ENCODE measurements around the gene SMIM21.

Gene SMIM21

DNA sequence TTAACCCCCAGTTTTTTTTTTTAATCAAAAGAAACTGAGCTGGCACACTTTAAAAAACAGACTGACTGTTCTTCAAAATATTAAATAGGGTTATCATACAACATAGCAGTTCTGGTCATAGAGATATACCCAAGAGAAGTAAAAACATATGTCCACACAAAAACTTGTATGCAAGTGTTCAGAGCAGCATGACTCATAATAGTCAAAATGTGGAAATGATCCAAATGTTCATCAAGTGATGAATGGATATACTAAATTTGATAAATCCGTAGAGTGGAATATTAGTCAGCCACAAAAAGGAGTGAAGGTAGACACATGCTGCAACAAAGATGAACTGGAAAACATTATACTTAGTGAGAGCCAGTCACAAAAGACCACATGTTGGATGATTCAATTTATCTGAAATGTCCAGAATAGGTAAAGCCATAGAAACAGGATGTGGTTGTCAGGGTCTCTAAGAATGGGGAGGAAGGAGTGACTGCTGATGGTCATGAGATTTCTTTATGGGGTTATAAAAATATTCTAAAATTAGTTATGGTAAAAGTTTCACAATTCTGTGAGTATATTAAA lies 5.1 kb downstream of the SMIM21 start:
- DNase-seq (ENCODE audit: low read depth in 2 of 2), result no peak

DNA sequence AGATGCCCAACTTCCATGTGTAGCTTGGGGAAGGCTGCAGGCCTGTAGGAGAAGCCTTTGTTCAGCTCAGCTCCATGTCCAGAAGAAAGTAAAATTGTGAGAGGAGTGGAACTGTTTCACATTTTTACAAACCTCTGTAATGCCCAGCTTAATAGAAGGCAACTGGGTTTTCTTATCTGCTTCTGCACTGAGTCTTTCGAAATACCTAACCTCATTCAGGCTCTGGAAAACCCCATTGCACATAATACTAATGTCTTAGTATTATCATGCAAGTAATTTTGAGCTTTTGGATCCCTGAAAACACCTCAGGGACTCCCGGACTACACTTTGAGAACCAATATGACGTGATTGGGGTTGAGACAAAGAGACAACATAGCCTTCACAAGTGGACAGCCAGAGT lies 5.8 kb downstream of the SMIM21 start:
- DNase-seq (ENCODE audit: low read depth in 2 of 2), result no peak

DNA sequence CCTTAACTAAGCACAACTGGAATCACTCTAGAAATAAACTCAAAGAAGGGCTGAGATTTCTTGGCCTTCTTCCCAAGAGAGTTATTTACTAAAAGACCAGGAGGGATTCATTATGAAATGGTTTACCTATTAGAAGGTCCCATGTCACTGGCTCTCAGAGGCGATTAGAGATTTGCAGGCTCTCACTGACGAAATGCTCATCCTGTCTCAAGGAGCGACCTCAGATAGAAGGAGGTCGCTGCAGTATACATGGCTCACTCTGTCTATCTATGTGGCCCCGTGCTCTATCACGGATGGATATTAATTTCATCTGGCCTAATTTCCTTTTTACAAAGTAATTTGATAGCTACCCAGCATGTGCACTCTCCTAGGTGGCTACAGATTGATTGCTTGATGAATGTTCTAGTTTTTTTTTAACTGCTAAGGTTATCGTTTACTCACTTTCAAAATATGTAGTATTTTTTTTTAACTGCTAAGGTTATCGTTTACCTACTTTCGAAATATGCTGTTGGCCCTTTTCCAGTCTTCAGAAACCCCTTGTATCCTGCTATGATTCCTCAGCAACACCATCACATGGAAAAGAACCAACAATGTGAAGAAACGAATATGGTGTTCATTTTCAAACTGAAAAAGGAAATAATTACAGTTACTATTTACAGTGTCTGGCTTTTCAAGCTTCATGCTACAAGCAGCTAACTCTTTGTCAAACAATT lies 9.1 kb downstream of the SMIM21 start:
- DNase-seq (ENCODE audit: low read depth in 2 of 2), result no peak

DNA sequence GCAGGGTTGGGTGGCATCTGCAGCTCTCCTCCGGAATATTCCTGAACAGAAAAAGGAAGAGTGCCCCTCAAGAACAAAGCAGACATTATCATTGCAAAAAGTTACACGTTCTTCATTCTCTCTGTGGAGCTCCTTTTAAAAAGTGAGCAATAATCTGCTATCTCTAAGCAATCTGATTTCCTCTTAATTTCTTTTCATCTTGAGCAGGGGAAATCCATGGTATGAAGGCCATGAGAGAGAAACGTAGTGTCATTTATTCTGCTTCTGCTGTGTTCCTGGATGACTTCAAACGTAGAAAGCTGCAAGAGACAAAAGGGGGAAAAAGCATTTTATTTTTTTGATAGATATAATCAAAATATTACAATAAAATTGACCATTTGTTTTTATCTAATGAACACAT lies 16.9 kb downstream of the SMIM21 start:
- DNase-seq (ENCODE audit: low read depth in 2 of 2), result no peak

DNA sequence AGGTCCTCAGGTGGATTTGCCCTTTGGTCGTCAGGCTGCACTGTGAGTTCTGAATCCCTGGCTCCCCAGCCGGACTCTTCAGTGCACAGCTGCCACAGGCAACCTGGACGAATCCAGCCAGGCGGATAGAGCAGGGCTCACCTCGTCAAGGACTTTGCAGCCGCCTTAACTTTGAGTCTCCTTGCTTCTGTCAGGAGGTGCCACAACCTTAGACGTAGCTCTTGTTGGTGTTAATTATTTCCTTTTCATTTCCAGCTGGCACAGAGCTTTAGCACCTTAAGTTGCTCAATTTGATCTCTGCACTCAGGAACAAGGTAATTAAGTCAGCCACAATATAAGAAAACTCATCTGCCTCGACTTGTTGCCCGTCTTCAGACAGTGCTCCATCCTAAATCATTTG lies 17.7 kb downstream of the SMIM21 start:
- no peak for DNase-seq (ENCODE audit: low read depth in 2 of 2)

DNA sequence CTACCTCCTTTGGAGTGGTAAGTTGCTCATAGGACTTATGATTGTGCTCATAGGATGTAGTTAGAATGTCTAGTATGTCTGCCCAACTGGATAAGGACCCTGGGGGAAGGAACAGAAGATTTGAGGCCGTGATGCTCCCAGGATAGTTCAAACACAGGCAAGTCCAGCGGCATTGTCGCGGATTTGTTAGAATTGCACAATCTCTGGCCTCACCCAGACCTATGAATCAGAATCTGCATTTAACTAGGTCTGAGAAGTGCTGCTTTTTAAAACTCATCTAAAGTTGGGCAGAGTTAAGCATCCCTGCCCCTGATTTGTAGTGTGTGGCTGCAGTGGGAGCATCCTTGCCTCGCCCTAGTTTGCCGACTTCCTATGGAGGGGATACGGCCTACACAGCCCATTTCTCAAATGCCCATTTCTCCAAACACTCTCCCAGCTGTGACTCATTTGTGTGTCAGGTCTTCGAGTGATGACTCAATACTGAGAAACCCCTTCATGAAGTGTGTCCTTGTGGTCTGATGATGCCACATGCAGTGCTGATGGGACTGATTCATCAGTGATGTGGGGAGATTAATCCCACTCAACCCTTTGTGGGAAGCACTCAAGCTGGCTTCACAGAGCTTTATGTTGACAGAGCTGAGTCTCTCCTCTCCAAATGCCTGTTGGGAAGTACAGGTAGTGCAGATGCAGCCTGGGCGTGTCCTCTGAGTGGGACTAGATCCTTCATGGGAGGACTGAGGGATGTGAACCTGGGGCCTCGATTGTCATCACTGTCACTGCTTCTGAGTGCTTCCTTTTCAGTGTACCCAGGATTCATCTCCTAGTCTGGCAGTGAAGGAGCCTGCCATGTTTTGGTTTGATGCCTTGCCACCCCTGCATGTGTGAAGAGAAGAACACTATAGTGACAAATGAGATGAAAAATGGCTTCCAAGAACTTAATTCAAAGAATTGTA lies 18.7 kb downstream of the SMIM21 start:
- DNase-seq (ENCODE audit: low read depth in 2 of 2), result peak; percentile 4 to 17

DNA sequence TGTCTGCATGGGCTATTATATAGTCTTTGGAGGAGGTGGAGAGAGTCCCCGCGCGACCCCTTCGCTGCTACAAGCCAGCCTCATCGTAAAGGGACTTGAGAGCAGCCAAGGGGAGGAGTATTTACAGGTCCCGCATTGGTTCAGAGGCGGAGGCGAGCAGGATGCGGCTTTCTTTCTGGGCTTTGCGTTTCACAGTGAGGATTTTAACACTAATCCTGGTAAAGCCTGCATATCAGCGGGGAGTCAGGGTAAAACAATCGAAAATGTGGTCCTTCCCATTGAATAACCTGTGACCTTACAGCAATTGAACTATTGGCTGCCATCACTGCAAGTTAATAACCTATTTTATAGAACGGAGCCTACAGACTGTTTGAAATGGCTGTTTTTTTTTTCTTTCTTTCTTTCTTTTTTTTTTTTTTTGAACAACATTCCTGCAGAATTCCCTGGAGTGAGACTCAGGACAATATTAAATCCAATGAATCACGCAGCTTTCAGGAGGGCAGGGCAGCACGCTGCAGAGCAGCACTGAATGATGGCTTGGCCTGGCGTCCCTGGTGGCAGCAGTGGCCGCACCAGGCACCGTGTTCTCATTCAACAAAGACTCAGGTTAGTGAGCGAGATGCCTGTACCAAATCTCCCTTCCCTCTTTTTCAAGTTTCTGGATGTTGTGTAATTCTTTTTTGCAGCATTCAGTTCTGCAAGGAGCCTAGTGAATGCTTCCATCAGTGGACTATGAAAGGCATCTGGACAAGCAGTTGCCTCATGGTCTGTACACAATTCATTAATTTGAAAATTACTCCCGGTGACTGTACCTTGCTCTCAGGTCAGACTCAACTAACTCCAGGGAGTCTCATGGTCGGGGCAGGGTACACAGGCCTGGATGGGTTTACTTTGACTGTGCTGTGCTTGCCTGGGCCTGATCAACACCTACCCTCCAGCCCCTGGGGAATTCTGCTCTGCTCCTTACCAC lies 19.8 kb downstream of the SMIM21 start:
- no peak for DNase-seq (ENCODE audit: low read depth in 2 of 2)

DNA sequence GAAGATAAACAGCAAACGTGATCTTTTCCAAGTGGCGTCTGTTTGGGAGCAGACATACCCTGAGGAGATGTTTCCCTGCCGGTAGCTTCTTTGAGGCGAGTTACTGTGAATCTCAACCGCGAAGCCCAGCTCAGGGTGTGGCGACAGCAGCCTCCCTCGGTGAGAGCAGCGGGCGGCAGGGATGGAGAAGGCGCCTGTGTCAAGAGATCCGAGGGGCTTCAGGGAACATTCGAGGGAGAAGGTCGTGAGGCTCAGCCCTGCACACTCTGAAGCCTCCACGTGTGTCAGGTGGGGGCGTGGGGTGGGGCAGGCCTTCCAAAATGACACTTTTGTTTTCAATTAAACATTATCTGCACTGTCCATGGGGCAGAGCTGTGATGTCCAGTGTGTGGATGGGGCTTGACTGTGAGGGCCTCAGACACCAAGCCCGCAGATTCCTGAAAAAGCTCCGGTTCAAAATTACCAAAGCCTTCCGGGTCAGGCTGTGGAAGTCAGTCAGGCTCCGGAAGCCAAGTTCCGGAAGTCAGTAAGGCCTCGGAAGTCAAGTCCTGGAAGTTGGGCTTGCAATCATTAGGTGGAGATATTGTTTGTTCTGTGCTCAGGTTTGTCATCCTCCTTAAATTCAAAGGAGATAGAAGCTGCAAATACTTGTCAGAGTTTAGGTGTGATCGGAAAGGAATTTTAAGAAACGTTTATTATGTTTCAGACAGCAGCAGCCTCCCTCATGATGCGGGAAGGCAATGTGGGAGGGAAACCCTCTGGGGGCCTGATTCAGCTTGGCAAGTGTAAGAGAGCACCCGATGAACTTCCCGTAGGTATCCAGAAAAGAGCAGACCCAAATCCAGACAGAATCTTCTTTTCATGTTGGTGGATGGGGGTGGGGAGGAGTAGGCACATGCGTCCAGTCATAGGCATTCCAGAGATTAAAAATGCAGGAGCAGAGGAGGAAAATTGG lies 20.7 kb downstream of the SMIM21 start:
- DNase-seq (ENCODE audit: low read depth in 2 of 2), result no peak

DNA sequence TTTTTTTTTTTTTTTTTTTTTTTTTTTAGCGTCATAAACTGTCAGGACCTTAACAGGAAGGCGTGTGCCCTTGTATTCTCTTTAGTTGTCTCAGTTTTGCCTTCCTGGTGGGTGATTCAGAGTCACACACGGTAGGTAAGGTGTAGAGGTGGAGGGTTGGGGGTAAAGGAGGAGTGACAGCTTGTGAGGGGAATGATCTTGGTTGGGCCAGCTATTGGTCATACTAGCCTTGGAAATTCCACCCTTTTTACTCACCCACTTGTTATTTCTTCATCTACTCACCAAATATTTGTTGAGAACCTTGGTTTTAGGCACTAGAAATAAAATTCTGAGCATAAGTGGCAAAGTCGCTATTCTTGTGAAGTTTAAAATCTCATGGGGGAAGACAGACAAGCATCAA lies 22.2 kb downstream of the SMIM21 start:
- DNase-seq (ENCODE audit: low read depth in 2 of 2), result no peak

DNA sequence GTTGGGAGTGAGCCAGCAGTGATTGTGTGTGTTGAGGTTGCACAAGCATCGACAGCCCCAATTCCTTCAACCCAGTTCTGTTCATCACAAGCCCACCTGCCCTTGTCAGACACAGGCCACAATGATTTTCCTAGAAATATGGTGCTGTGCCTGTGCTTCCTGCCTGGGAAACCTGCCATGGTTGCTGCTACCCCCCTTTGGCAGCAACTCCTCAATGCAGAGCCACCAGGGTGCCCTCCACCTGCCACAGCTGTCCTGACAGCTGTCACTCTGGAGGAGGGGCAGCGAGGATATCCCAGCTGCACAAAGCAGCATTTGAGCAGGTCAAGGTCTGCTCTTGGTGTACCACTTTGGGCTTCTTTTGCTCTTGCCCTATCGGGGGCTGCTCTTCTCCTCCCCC lies 27.1 kb downstream of the SMIM21 start:
- DNase-seq (ENCODE audit: low read depth in 2 of 2), result no peak

DNA sequence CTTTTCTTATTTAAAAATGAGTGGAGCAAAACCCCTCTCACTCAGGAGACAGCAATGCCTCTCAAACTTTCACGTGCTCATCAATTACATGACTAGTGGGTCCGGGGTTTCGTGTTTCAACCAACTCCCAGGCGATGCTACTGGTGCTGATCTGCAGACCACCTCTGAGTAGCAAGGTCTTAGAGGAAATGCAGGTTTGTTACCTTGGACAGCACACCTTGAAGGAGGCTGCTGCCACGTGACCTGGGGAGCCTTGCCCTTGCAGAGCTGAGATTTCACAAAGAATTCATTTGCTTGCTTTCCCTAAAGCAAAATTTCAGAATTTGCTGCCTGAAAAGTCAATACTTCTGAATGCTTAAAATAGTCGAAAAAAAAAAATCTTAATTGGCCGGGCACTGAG lies 32.4 kb downstream of the SMIM21 start:
- DNase-seq (ENCODE audit: low read depth in 2 of 2), result no peak

DNA sequence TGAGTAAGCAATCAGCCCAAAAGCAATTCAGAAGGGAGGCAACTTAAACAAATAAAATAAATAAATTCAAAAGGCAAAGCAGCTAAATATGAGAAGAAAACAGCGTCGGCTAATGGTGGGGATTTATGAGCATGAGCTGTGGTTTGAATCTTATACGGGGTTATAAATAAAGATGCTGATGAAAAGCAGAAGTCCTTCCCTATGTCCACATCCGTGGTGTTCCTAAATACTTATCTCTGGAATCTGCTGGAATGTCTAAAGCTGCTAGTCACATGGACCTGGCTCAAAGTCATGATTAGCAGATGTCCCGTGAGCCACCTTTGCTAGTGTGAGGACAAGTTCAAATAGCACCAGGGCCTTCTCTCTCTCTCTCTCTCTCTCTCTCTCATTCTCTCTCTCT lies 33.8 kb downstream of the SMIM21 start:
- DNase-seq (ENCODE audit: low read depth in 2 of 2), result no peak

DNA sequence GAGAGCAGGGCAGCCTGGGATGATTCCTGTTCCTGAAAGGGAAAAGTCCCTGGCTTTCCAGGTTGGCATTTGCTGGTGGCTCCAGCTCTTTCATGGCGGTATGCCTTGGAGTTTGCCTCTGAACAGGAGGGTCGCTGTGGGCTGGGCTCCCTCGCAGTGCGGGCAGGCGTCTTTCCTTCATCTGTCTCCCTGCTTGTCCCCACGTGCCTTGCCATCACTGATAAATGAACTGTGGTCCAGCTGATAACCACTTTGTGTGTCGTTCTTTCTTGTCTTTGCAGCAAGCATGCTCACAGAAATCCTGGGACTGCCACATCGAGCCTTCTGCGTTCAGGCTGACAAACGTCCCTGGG lies 35.3 kb downstream of the SMIM21 start:
- no peak for DNase-seq (ENCODE audit: low read depth in 2 of 2)

DNA sequence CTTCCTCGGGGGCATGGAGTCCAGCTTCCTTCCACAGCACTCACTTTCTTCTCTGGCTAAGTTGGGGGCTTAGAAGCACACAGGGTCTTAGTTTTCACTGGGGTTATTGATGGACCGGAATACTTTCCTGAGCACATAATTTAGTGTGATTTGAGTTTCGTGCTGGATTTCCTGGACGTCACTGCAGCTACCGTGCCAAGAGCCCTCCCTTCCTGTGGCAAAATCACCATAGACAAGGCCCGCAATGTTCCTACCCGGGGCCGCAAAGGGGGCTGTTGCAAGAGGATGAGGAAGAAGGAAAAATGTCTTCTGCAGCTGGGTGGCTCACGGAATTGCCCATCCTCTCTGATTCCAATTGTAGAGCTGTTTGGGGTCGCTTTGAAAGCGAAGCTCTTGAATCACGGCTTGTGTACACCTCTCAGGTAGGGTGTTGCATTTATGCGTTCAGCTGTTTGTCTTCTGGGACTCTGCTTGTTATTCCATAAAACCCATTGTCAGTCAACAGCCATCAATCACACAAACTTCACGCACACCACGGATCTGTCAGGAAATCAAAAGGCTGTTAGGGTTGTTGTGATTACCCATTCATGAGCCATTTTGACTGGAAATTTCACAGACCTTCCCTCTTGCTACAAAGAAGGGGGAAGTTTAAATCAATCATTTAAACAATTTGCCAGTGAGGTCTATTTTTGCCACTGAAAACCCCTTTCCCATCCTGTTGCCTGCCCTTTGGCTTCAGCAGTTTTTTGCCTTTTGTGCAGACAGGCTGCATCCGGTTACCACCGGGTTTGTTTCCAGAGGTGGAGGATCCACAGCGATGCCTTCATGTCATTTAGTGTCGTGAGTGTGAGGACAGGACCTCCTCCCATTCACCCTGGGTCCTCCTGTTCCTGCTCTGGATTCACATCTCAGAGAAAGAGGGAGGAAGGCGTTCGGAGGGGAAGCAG lies 36.0 kb downstream of the SMIM21 start:
- DNase-seq (ENCODE audit: low read depth in 2 of 2), result no peak

DNA sequence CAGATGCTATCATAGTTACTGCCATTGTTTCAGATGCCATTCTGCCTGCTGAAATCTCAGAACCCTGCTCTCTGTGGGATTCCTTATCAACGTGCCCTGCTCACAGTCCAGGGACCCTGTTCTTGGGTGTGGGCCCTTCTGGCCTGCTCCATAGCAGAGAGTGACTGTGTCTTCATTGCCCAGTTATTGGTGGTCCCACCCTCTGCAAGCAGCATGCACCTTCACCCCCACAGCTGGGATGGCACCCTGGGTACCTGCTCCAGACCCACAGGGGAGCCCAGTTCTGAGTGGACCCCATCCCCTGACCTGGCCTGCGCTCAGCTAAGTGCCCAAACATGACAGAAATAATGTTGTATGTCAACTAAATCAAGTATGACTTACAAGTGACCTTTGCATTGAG lies 36.6 kb downstream of the SMIM21 start:
- DNase-seq (ENCODE audit: low read depth in 2 of 2), result no peak

DNA sequence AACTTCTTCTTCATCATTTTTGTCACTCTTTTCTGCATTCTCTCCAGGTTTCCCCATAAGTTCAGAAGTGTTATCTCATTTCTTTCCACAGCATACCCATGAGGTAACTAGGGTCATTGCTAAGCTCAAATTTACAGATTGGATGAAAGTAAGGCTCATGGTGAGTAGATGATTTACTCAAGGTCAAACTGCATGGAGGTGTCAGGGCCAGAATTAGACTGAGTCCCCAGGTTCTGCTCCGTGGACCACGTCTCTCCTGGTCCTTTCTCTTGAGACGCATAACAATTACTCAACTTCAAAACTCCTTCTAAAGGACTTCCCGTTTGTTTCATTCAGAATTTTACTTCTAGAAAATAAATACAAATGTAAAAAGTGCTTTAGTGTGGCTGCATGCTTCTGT lies 43.4 kb downstream of the SMIM21 start:
- DNase-seq (ENCODE audit: low read depth in 2 of 2), result no peak

DNA sequence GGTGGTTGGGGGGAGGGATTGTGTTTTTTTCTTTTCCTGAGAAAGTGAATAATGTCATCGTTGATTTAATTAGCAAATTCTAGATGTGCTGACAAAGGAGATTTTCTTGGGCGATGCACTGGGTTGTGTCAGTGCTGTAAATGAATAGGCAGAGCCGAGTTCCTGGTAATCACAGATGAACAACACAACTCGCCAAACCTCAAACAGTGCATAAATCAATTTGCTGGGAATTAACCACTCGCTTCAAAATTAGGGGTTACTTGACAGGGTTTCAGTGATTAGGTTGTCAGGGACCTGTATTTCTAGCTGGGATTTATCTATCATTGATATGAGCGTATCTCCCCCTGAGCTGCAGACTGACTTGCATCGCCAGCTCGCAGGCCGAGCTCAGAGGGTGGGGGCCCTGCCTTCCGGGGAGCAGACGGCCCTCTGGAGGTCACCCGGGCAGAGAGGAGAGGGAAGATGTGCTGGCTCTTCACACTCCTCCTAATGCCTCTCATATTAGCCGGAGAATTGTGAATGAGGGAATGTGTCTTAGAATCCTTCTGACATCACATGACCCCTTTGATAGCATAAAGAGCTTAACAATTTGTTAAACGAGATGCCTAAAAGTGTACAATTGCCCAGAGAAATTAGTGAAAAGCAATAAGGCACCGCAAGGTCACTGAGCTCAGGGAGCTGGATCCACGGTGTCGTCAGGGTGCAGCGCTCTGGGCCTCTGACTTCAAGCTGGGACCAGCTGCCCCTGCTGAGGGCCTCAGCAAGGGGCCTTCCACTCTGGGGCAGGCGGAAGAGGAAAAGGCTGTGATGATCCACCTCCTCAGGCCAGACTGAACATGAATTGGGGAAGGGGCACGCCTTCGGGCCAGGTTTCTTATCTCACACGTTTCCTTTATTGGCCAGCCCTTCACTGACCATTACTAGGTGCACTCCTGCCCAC lies 48.9 kb downstream of the SMIM21 start:
- no peak for DNase-seq (ENCODE audit: low read depth in 2 of 2)

DNA sequence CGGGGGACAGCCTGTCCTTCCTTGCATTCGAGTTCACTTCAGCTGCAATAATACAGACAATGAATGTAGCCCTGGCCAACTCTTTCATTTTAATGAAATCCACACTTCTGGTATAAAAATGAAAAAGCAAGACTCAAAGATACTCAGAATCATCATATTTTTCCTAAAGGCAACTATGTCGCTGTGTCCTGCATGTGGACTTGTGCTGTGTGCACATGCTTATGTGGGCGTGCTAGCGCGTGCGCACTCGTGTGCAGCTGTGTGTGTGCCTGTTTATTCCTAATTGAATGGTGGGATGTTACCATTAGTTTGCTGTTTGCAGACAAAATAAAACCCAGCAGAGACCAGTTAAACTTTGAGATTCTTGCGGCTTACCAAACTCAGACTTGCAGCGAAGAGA lies 49.6 kb downstream of the SMIM21 start:
- DNase-seq (ENCODE audit: low read depth in 2 of 2), result no peak
